ENCODE measurements around the gene FAM131B.

The FAM131B gene

GRCh38 chr7:143382791-143383641 lies 20.5 kb upstream of the FAM131B start:
- no peak for DNase-seq (ENCODE audit: low read depth)

GRCh38 chr7:143382126-143382790 lies 19.7 kb upstream of the FAM131B start:
- DNase-seq (ENCODE audit: low read depth): no peak

- no peak for DNase-seq (ENCODE audit: low read depth)
Observed at GRCh38 chr7:143381427-143382125, 19.1 kb upstream of the FAM131B start.

- DNase-seq (ENCODE audit: low read depth): peak; percentile 79
Observed at GRCh38 chr7:143380646-143381426, 18.3 kb upstream of the FAM131B start, which contains the start of gene ZYX. Gene ZYX (plus strand): TSS chr7:143381345. CDS start chr7:143381572, 227 bp downstream.

- no peak for DNase-seq (ENCODE audit: low read depth)
Observed at GRCh38 chr7:143380260-143380645, 17.7 kb upstream of the FAM131B start.

- DNase-seq (ENCODE audit: low read depth): no peak
Observed at GRCh38 chr7:143379611-143380259, 17.2 kb upstream of the FAM131B start.

GRCh38 chr7:143376396-143376795 lies 13.9 kb upstream of the FAM131B start:
- DNase-seq (ENCODE audit: low read depth): no peak

- no peak for DNase-seq (ENCODE audit: low read depth)
Observed at GRCh38 chr7:143375298-143376034, 13.0 kb upstream of the FAM131B start.

GRCh38 chr7:143374561-143374960 lies 12.0 kb upstream of the FAM131B start:
- DNase-seq (ENCODE audit: low read depth): no peak

GRCh38 chr7:143373255-143373794 lies 10.8 kb upstream of the FAM131B start:
- DNase-seq (ENCODE audit: low read depth): no peak

- DNase-seq (ENCODE audit: low read depth): no peak
Observed at GRCh38 chr7:143372070-143372469, 9.6 kb upstream of the FAM131B start.

GRCh38 chr7:143369678-143370651 lies 7.5 kb upstream of the FAM131B start:
- no peak for DNase-seq (ENCODE audit: low read depth)

- DNase-seq (ENCODE audit: low read depth): no peak
Observed at GRCh38 chr7:143368387-143368786, 5.9 kb upstream of the FAM131B start.

- DNase-seq (ENCODE audit: low read depth): no peak
Observed at GRCh38 chr7:143367972-143368371, 5.5 kb upstream of the FAM131B start.

GRCh38 chr7:143363016-143363937 lies 764 bp upstream of the FAM131B start:
- DNase-seq (ENCODE audit: low read depth): no peak

GRCh38 chr7:143361552-143362130 lies 872 bp downstream of the FAM131B start:
- DNase-seq (ENCODE audit: low read depth): no peak

GRCh38 chr7:143360788-143361551 lies 1.5 kb downstream of the FAM131B start:
- no peak for DNase-seq (ENCODE audit: low read depth)

All from non-pigmented ciliary epithelial cell (primary cell).